A549 treated with AZD2906 at 1 μM for 4 hours (cell line): ENCODE measurements around the gene ANXA8. TPM values are rescaled to one million over a fixed set of nuclear protein-coding genes. Genes with fewer than 3 reads are reported as not detected.

Source experiments
- total RNA-seq: library from RNA; stranded (reverse); fragments of 200-300 nt; extraction: Qiagen RNA extraction; gene quantifications from 5 replicates; pipeline ENCODE4 v1.2.3, GENCODE V29; 2022

The ANXA8 gene, protein sequence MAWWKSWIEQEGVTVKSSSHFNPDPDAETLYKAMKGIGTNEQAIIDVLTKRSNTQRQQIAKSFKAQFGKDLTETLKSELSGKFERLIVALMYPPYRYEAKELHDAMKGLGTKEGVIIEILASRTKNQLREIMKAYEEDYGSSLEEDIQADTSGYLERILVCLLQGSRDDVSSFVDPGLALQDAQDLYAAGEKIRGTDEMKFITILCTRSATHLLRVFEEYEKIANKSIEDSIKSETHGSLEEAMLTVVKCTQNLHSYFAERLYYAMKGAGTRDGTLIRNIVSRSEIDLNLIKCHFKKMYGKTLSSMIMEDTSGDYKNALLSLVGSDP
- total RNA-seq = 29.3 to 37.5 TPM (median 34.1 TPM) in 5 replicates

DNA sequence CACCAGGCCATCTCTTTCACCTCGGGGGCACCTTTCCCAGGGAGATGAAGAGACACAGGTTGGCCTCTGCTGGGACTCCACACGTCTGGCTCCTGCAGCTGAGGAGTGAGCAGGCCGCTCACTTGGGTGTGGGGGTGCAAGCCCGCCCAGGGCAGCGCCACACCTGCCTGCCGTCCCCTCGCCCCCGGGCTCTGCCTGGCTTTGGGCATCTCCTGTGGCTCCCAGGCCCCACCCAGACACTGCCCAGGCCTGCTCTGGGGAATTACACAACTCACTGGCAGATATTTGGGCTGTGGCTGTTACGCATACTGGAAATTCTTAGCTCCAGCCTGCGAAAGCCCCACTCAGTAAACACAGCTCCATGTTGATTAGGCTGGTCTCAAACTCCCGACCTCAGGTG lies at the start of gene ANXA8:
ANXA8 (minus strand) TSS at position 193 of the 400 bp plus-strand sequence; CDS start at position 11, 182 bp downstream.

GRCh38 chr10:47523475-47523874 lies 39.6 kb upstream of the ANXA8 start, which contains the start of gene AGAP9:
Gene AGAP9, minus strand, starts transcription at chr10:47523638. Its CDS starts 112 bp downstream, at chr10:47523526.

GRCh38 chr10:47491600-47491999 lies 7.7 kb upstream of the ANXA8 start, which contains the start of gene FAM25G:
Gene FAM25G, minus strand, starts transcription at chr10:47491700. Its CDS starts 26 bp downstream, at chr10:47491674.

Other genes starting within 250 kb of the ANXA8 start
- gene GDF10, start 183.9 kb downstream of the ANXA8 start, total RNA-seq = 0.03 to 0.08 TPM (median 0.05 TPM) in 5 replicates
- not detected in 5 replicates for gene GDF2, start 161.7 kb downstream of the ANXA8 start, total RNA-seq
- not detected in 5 replicates for gene RBP3, start 135.8 kb downstream of the ANXA8 start, total RNA-seq
- gene ZNF488, start 99.8 kb downstream of the ANXA8 start, total RNA-seq = 11.1 to 13.4 TPM (median 12.6 TPM) in 5 replicates
- gene FAM25G, start 7.6 kb upstream of the ANXA8 start, total RNA-seq = 0.73 to 1.2 TPM (median 0.90 TPM) in 4 of 5 replicates, not detected in the other
- gene AGAP9, start 39.5 kb upstream of the ANXA8 start, total RNA-seq = 7.5 to 9.8 TPM (median 8.8 TPM) in 5 replicates